OCI-LY3 (cell line): Measurements from ENCODE around the gene FKBP5.

Experiments
- H2AFZ ChIP-seq: fragments of 200-600, 300-600 bp; shearing (Covaris generic); 2 replicates; pipeline ENCODE4 v1.6.0; 2014; ENCODE audit warnings: antibody characterized with exemption, low read depth, low read length
- H3K27ac ChIP-seq: fragments of 200-600, 300-600 bp; sonication (generic); 2 replicates; pipeline ENCODE4 v1.5.1; 2014; ENCODE audit warnings: mild to moderate bottlenecking, low read length, moderate library complexity, mixed read lengths
- H3K27me3 ChIP-seq: fragments of 200-600, 300-600 bp; sonication (generic); 2 replicates; pipeline ENCODE4 v1.6.1; 2014; ENCODE audit warnings: low read depth, low read length, mixed read lengths
- H3K36me3 ChIP-seq: fragments of 200-600, 300-600 bp; sonication (generic); replicated peaks from 2 replicates; pipeline ENCODE3; 2014; ENCODE audit warnings: low read depth, low read length, mixed read lengths
- H3K4me1 ChIP-seq: fragments of 300-600, 200-600 bp; sonication (generic); 2 replicates; pipeline ENCODE4 v1.6.1; 2014; ENCODE audit warnings: low read length, mixed read lengths
- H3K4me2 ChIP-seq: fragments of 200-600, 300-600 bp; sonication (generic); 2 replicates; pipeline ENCODE4 v1.6.1; 2014; ENCODE audit warnings: low read length, mixed read lengths
- H3K4me3 ChIP-seq: fragments of 300-600, 200-600 bp; sonication (generic); 2 replicates; pipeline ENCODE4 v1.5.1; 2014; ENCODE audit warnings: antibody characterized with exemption, mild to moderate bottlenecking, low read length, moderate library complexity
- H3K79me2 ChIP-seq: fragments of 300-600, 200-600 bp; shearing (Covaris generic); 2 replicates; pipeline ENCODE4 v1.6.1; 2014; ENCODE audit warnings: mild to moderate bottlenecking, low read length, mixed read lengths
- H3K9ac ChIP-seq: fragments of 300-600, 200-600 bp; shearing (Covaris generic); 2 replicates; pipeline ENCODE4 v1.6.0; 2014; ENCODE audit warnings: mild to moderate bottlenecking, low read length, moderate library complexity
- H3K9me3 ChIP-seq: fragments of 200-600, 300-600 bp; shearing (Covaris generic); 2 replicates; pipeline ENCODE4 v1.6.1; 2014; ENCODE audit warnings: low read length, mixed read lengths; ENCODE audit not compliant: insufficient read depth
- H4K20me1 ChIP-seq: fragments of 200-600, 300-600 bp; sonication (generic); 2 replicates; pipeline ENCODE4 v1.6.1; 2016; ENCODE audit warnings: low read length, mixed read lengths; ENCODE audit not compliant: insufficient read depth
- EZH2phosphoT487 ChIP-seq: fragments of 200-600 bp; shearing (Covaris generic); IDR thresholded peaks from 2 replicates; pipeline ENCODE4 v1.6.1; 2018; ENCODE audit warnings: antibody characterized with exemption, mixed run types, low read depth
- TF ChIP-seq, protein P1 (sequence below): fragments of 200-600, 300-600 bp; sonication (generic); IDR thresholded peaks from 2 replicates; pipeline ENCODE4 v1.5.1; 2014; ENCODE audit warnings: antibody characterized with exemption, low read length, low read depth

The FKBP5 gene

DNA sequence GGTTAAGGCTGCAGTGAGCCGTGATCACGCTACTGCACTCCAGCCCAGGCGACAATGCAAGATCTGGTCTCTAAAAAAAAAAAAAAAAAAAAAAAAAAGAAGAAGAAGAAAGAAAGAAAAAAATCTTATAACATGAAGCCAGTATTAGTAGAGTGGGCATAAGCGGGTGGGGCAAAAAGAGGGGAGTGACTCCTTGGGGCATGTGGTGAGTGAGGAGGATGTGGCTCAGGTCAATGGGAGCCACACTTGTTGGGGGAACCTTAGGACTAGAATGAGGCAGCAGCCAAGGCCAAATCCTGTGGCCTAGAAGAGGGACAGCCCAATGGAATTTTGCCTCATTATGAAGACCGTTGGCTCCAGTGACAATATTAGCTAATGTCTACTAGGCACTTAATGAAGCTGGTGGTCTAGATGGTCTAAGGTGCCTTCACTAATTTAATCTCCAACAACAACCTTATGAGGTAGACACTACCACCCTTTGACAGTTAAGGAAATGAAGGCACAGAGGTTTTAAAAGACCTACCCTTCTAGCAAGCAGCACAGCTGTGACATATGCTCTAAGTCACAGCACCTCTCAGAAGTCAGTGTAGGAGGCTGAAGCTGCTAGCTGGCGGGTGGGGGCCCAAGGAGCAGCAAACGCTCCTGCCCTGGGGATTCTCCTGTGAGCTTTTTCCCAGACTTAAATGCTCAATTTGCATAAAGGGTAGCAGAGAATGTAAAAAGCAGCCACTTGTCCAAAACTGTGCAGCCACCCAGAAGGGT is 24.5 kb upstream of the FKBP5 start:
- H3K36me3 ChIP-seq = no peaks in the 10 kb centered on the region
- no peaks in the 10 kb centered on the region for H3K79me2 ChIP-seq
- TF ChIP-seq, protein P1, sequence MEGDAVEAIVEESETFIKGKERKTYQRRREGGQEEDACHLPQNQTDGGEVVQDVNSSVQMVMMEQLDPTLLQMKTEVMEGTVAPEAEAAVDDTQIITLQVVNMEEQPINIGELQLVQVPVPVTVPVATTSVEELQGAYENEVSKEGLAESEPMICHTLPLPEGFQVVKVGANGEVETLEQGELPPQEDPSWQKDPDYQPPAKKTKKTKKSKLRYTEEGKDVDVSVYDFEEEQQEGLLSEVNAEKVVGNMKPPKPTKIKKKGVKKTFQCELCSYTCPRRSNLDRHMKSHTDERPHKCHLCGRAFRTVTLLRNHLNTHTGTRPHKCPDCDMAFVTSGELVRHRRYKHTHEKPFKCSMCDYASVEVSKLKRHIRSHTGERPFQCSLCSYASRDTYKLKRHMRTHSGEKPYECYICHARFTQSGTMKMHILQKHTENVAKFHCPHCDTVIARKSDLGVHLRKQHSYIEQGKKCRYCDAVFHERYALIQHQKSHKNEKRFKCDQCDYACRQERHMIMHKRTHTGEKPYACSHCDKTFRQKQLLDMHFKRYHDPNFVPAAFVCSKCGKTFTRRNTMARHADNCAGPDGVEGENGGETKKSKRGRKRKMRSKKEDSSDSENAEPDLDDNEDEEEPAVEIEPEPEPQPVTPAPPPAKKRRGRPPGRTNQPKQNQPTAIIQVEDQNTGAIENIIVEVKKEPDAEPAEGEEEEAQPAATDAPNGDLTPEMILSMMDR = no peak
- no peak for TF ChIP-seq EZH2phosphoT487
- no peak overlapping the region for H3K27ac ChIP-seq
- H4K20me1 ChIP-seq = no peaks in the 10 kb centered on the region
- H3K4me3 ChIP-seq = no peak overlapping the region
- 0 out of 2 replicates have a peak overlapping the region, but pooled peaks have one; percentile 58 for H2AFZ ChIP-seq
- no peak overlapping the region for H3K9ac ChIP-seq
- no peak overlapping the region for H3K4me2 ChIP-seq
- H3K27me3 ChIP-seq = no peaks in the 10 kb centered on the region
- H3K9me3 ChIP-seq = no peaks in the 10 kb centered on the region
- H3K4me1 ChIP-seq = peaks cover 27% of the 10 kb centered on the region

DNA sequence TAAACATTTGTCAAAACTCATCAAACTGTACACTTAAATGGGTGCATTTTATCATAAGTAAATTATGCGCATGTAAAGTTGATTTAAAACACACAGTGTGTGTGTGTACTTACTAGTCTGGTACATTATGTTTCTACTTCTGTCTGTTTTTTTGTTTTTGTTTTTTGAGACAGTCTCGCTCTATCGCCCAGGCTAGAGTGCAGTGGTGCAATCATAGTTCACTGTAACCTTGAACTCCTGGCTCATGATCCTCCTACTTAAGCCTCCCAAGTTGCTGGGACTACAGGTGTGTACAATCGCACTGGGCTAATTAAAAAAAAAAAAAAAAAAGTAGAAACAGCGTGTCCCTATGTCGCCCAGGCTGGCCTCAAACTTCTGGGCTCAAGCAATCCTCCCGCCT is 23.0 kb upstream of the FKBP5 start:
- H3K27me3 ChIP-seq = no peaks in the 10 kb centered on the region
- no peaks in the 10 kb centered on the region for H3K79me2 ChIP-seq
- no peak overlapping the region for H3K27ac ChIP-seq
- peaks cover 13% of the 10 kb centered on the region for H3K4me1 ChIP-seq
- no peak overlapping the region for H3K4me3 ChIP-seq
- no peak overlapping the region for H2AFZ ChIP-seq
- no peaks in the 10 kb centered on the region for H3K9me3 ChIP-seq
- TF ChIP-seq, protein P1 = no peak
- TF ChIP-seq EZH2phosphoT487 = no peak
- H4K20me1 ChIP-seq = no peaks in the 10 kb centered on the region
- no peak overlapping the region for H3K9ac ChIP-seq
- H3K36me3 ChIP-seq = no peaks in the 10 kb centered on the region
- H3K4me2 ChIP-seq = no peak overlapping the region

DNA sequence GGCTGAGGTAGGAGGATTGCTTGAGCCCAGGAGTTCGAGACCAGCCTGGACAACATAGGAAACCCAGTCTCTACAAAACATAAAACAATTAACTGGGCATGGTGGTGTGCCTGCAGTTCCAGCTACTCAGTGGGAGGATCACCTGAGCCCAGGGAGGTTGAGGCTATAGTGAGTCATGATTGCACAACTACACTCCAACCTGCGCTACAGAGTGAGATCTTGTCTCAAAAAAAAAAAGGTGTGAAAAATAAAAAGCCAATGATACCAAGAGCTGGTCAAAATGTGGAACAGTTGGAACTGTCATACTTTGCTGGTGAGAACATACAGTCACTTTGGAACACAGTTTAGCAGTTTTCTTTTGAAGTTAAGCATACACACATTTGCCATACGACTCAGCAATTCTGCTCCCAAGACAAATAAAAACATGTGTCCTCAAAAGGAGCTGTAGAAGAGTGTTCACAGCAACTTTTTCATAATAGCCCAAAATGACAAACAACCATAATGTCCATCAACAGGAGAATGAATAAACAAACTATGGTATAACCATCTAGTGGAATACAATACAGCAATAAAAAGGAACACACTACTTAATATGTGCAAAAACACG is 21.6 kb upstream of the FKBP5 start:
- no peak overlapping the region for H3K27ac ChIP-seq
- no peaks in the 10 kb centered on the region for H3K27me3 ChIP-seq
- no peak overlapping the region for H3K4me2 ChIP-seq
- H3K9me3 ChIP-seq = no peaks in the 10 kb centered on the region
- H3K36me3 ChIP-seq = no peaks in the 10 kb centered on the region
- H2AFZ ChIP-seq = no peak overlapping the region
- H3K9ac ChIP-seq = no peak overlapping the region
- no peak overlapping the region for H3K4me3 ChIP-seq
- TF ChIP-seq, protein P1 = no peak
- no peak for TF ChIP-seq EZH2phosphoT487
- peaks cover 8% of the 10 kb centered on the region for H3K4me1 ChIP-seq
- H3K79me2 ChIP-seq = no peaks in the 10 kb centered on the region
- H4K20me1 ChIP-seq = no peaks in the 10 kb centered on the region

DNA sequence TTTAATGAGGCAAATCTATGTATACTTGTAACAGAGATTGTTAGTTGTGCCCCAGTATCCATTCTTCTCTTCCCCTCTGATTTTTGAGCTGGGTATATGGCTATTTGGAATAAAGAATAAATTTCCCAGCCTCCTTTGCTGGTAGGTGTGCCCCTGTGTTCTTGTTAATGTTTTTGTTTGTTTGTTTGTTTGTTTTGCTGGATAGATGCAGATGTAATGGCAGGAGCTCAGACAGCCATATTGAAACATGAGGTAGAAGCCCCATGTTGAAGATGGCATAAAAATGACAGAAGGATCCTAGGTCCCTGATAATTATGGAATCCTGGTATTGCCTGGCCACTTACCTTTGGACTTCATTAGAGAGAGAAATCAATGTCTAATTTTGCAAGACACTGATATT is 19.9 kb upstream of the FKBP5 start:
- Histone ChIP-seq H2AFZ (no peak overlapping the region), H3K9me3 (no peaks in the 10 kb centered on the region), H3K36me3 (no peaks in the 10 kb centered on the region), H3K4me2 (no peak overlapping the region), H3K9ac (no peak overlapping the region), H3K27ac (no peak overlapping the region), H3K27me3 (no peaks in the 10 kb centered on the region), H3K4me3 (no peak overlapping the region), H3K79me2 (no peaks in the 10 kb centered on the region), H3K4me1 (peaks cover 4% of the 10 kb centered on the region), H4K20me1 (no peaks in the 10 kb centered on the region)
- TF ChIP-seq, protein P1 = no peak
- no peak for TF ChIP-seq EZH2phosphoT487
